Breast epithelium (tissue), 3 donors: ENCODE measurements around the gene HNRNPH1.

ENCODE experiments used
- POLR2A ChIP-seq: fragments of 450-650 bp; IDR thresholded peaks from one replicate; pipeline ENCODE4 v1.6.1; 2016; ENCODE audit warnings: antibody characterized with exemption, mild to moderate bottlenecking, moderate library complexity
- POLR2AphosphoS5 ChIP-seq, 3 donors: sonication (generic); formaldehyde crosslinking; IDR thresholded peaks; one replicate each; pipeline ENCODE4 v1.6.1; 2017; ENCODE audit warnings: antibody characterized with exemption in 3 of 3
- TF ChIP-seq, protein P1 (sequence below), 3 donors: fragments of 450-650 bp; IDR thresholded peaks; one replicate each; pipeline ENCODE4 v1.5.1; 2016 to 2017; ENCODE audit warnings: antibody characterized with exemption in 3 of 3, mild to moderate bottlenecking in 3 of 3, moderate library complexity in 3 of 3

DNA sequence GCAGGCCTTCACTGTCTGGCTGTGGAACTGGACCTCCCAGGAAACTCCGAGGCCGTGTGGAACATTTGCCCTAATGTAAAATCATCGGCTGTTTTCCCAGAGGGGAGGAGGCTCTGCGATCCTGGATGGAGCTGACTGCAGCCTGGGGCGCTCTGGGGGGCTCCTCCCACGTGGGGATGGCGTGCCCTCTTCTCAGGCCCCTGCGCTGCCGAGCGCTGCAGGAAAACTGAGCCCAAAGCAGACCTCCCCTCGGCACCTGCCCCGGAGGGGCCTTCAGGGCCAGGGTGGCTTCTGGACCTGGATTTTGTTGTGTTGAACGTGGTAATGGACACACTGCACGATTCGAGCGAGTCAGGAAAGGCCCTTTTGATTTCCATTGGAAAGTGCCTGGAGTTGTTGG, 23.9 kb downstream of the HNRNPH1 start:
- TF ChIP-seq, protein P1, sequence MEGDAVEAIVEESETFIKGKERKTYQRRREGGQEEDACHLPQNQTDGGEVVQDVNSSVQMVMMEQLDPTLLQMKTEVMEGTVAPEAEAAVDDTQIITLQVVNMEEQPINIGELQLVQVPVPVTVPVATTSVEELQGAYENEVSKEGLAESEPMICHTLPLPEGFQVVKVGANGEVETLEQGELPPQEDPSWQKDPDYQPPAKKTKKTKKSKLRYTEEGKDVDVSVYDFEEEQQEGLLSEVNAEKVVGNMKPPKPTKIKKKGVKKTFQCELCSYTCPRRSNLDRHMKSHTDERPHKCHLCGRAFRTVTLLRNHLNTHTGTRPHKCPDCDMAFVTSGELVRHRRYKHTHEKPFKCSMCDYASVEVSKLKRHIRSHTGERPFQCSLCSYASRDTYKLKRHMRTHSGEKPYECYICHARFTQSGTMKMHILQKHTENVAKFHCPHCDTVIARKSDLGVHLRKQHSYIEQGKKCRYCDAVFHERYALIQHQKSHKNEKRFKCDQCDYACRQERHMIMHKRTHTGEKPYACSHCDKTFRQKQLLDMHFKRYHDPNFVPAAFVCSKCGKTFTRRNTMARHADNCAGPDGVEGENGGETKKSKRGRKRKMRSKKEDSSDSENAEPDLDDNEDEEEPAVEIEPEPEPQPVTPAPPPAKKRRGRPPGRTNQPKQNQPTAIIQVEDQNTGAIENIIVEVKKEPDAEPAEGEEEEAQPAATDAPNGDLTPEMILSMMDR (IDR thresholded peaks at IDR 0.05), result no peak
- TF ChIP-seq POLR2A (no peak), POLR2AphosphoS5 (IDR thresholded peaks at IDR 0.05) (no peak)
